ENCODE data around the gene GRAMD1B.

DNA sequence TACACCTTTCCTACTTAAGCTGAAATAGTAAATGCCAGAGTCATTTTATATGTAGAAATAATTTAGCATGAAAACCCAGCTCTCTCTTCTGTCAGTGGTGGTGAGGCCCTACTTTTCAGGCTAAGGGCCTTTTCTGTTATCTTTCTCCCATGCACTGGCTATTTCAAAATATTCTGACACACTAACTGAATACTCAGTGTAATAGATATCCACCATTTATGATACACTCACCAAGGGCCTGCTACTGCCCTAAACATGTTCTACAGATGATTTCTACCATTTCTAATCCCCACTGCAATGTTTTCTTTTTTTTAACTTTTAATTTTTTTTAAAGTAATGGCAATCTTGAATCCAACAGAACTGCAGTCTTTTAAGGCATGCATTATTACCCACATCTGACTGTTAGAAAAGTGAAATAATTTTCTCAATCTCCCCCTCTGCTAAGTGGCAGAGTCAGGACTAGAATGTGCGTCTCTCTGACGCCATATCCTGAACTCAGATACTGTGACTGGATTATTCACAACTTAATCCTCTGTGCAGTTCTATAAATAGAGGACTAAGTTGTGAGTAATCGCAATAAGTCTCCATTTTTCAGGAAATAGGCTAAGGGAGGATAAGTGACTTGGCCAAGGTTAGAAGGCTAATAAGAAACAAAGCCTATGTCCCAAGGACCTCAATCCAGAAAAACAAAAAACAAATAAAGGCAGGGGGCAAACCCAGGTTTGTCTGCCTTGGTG lies 44.0 kb downstream of the GRAMD1B start:
- no peak for TF ChIP-seq EZH2 (IDR thresholded peaks at IDR 0.05; ENCODE audit: borderline replicate concordance, insufficient read depth, low read depth, low read length, poor library complexity, severe bottlenecking)
- TF ChIP-seq, protein P1, sequence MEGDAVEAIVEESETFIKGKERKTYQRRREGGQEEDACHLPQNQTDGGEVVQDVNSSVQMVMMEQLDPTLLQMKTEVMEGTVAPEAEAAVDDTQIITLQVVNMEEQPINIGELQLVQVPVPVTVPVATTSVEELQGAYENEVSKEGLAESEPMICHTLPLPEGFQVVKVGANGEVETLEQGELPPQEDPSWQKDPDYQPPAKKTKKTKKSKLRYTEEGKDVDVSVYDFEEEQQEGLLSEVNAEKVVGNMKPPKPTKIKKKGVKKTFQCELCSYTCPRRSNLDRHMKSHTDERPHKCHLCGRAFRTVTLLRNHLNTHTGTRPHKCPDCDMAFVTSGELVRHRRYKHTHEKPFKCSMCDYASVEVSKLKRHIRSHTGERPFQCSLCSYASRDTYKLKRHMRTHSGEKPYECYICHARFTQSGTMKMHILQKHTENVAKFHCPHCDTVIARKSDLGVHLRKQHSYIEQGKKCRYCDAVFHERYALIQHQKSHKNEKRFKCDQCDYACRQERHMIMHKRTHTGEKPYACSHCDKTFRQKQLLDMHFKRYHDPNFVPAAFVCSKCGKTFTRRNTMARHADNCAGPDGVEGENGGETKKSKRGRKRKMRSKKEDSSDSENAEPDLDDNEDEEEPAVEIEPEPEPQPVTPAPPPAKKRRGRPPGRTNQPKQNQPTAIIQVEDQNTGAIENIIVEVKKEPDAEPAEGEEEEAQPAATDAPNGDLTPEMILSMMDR (IDR thresholded peaks at IDR 0.05) = no peak
